SK-N-SH treated with all-trans-retinoic acid at 6 μM for 48 hours (cell line): ENCODE data around the gene OR2B6.

Source experiments
- ATAC-seq: fragments of 200-7000 bp; cut with Tn5 transposase; 3 replicates; pipeline ENCODE4 v1.9.1; 2020; ENCODE audit warnings: mild to moderate bottlenecking, moderate library complexity
- CREB5 ChIP-seq: fragments of 250-450 bp; sonication (Bioruptor Pico); IDR thresholded peaks from 2 replicates; pipeline ENCODE4 v1.5.1; 2020; ENCODE audit warnings: low read depth, mild to moderate bottlenecking, moderate library complexity
- CSDC2 ChIP-seq: fragments of 250-450 bp; sonication (Bioruptor Pico); IDR thresholded peaks from 2 replicates; pipeline ENCODE4 v1.5.0; 2020; ENCODE audit warnings: mild to moderate bottlenecking, moderate library complexity
- CSRNP3 ChIP-seq: fragments of 250-450 bp; sonication (Bioruptor Pico); IDR thresholded peaks from 2 replicates; pipeline ENCODE4 v1.5.1; 2021; ENCODE audit warnings: mild to moderate bottlenecking, moderate library complexity
- ESRRG ChIP-seq: fragments of 250-450 bp; sonication (Bioruptor Pico); IDR thresholded peaks from 2 replicates; pipeline ENCODE4 v1.6.1; 2021; ENCODE audit warnings: mild to moderate bottlenecking
- GLIS3 ChIP-seq: fragments of 250-450 bp; sonication (Bioruptor Pico); IDR thresholded peaks from 2 replicates; pipeline ENCODE4 v1.5.0; 2020; ENCODE audit warnings: mild to moderate bottlenecking, moderate library complexity
- ISL1 ChIP-seq: fragments of 250-450 bp; sonication (Bioruptor Pico); IDR thresholded peaks from 2 replicates; pipeline ENCODE4 v2.1.2; 2022; ENCODE audit warnings: mild to moderate bottlenecking, moderate library complexity
- PATZ1 ChIP-seq: fragments of 250-450 bp; sonication (Bioruptor Pico); IDR thresholded peaks from 2 replicates; pipeline ENCODE4 v1.8.0; 2020; ENCODE audit warnings: mild to moderate bottlenecking, moderate library complexity, borderline replicate concordance
- POU6F1 ChIP-seq: fragments of 250-450 bp; sonication (Bioruptor Pico); IDR thresholded peaks from 2 replicates; pipeline ENCODE4 v1.8.0; 2021; ENCODE audit warnings: low read depth, mild to moderate bottlenecking, moderate library complexity, borderline replicate concordance
- SNAI2 ChIP-seq: fragments of 250-450 bp; sonication (Bioruptor Pico); IDR thresholded peaks from 2 replicates; pipeline ENCODE4 v1.5.0; 2020; ENCODE audit warnings: mild to moderate bottlenecking, moderate library complexity
- TCF4 ChIP-seq: fragments of 250-450 bp; sonication (Bioruptor Pico); IDR thresholded peaks from 2 replicates; pipeline ENCODE4 v1.8.0; 2021; ENCODE audit warnings: mild to moderate bottlenecking, moderate library complexity, borderline replicate concordance
- TSHZ2 ChIP-seq: fragments of 250-450 bp; sonication (Bioruptor Pico); IDR thresholded peaks from 2 replicates; pipeline ENCODE4 v1.5.0; 2020; ENCODE audit warnings: mild to moderate bottlenecking, moderate library complexity
- ZNF565 ChIP-seq: fragments of 450-650 bp; formaldehyde crosslinking; conservative IDR thresholded peaks from 2 replicates; pipeline ENCODE4 v1.5.0; 2020; ENCODE audit warnings: low read depth, mild to moderate bottlenecking, moderate library complexity
- ZNF70 ChIP-seq: fragments of 450-650 bp; formaldehyde crosslinking; IDR thresholded peaks from 2 replicates; pipeline ENCODE4 v1.5.0; 2020; ENCODE audit warnings: mild to moderate bottlenecking, moderate library complexity
- ZNF8 ChIP-seq: fragments of 450-650 bp; formaldehyde crosslinking; IDR thresholded peaks from 2 replicates; pipeline ENCODE4 v1.5.0; 2020; ENCODE audit warnings: mild to moderate bottlenecking, moderate library complexity

The OR2B6 gene

GRCh38 chr6:27980111-27980510 lies 23.1 kb downstream of the OR2B6 start (continued):
- no peak for TF ChIP-seq TSHZ2
- TF ChIP-seq PATZ1 (CRISPR knock-in tag) = no peak

GRCh38 chr6:27986928-27987725 lies 30.1 kb downstream of the OR2B6 start:
- no peak for TF ChIP-seq SNAI2
- TF ChIP-seq ISL1 (CRISPR knock-in tag) = no peak
- TF ChIP-seq POU6F1 = no peak
- no peak for TF ChIP-seq ZNF565
- TF ChIP-seq CSDC2 (CRISPR knock-in tag) = no peak
- TF ChIP-seq ZNF8 (CRISPR knock-in tag) = no peak
- TF ChIP-seq TSHZ2 = no peak
- no peak for TF ChIP-seq CSRNP3 (CRISPR knock-in tag)
- TF ChIP-seq ZNF70 (CRISPR knock-in tag) = no peak
- ATAC-seq = no peak

- no peak for TF ChIP-seq GLIS3 (CRISPR knock-in tag)
- no peak for TF ChIP-seq ZNF565
- TF ChIP-seq TSHZ2 = no peak
- no peak for TF ChIP-seq CSDC2 (CRISPR knock-in tag)
- no peak for TF ChIP-seq ZNF8 (CRISPR knock-in tag)
- no peak for TF ChIP-seq CREB5 (CRISPR knock-in tag)
- no peak for TF ChIP-seq TCF4 (CRISPR knock-in tag)
- no peak for TF ChIP-seq ESRRG (CRISPR knock-in tag)
- no peak for ATAC-seq
These were observed 37.6 kb downstream of the OR2B6 start for GRCh38 chr6:27994616-27995015.
